ENCODE results near the gene PLA2G2C.

- TF ChIP-seq CTCF (IDR thresholded peaks at IDR 0.05) (no peak), POLR2A (IDR thresholded peaks at IDR 0.05) (no peak)
Measured at GRCh38 chr1:20180844-20181207, 5.5 kb downstream of the PLA2G2C start.
